ENCODE measurements around the gene ZNF804A. TPM values are rescaled to one million over a fixed set of nuclear protein-coding genes. Genes with fewer than 3 reads are reported as not detected.

Gene ZNF804A
- total RNA-seq, 2 experiments from 2014 or later: not detected

GRCh38 chr2:184945824-184946223 is 347.5 kb downstream of the ZNF804A start:
- Mint-ChIP-seq H3K27me3 (ENCODE audit: low read depth) (no peaks in the 10 kb centered on the region), H3K36me3 (ENCODE audit: low read depth) (no peaks in the 10 kb centered on the region), H3K4me1 (ENCODE audit: low read depth) (no peaks in the 10 kb centered on the region), H3K4me3 (no peak overlapping the region), H3K9me3 (no peaks in the 10 kb centered on the region), H3K27ac (no peak overlapping the region)
- CTCF ChIA-PET: no interaction called here
- no peak for DNase-seq
- intact Hi-C loops (cut with micrococcal nuclease): no loop called here

GRCh38 chr2:184956856-184957255 is 358.5 kb downstream of the ZNF804A start:
- H3K36me3 Mint-ChIP-seq (ENCODE audit: low read depth): no peaks in the 10 kb centered on the region
- no peaks in the 10 kb centered on the region for H3K9me3 Mint-ChIP-seq
- intact Hi-C loops (cut with micrococcal nuclease): no loop called here
- H3K4me3 Mint-ChIP-seq: no peak overlapping the region
- H3K4me1 Mint-ChIP-seq (ENCODE audit: low read depth): no peaks in the 10 kb centered on the region
- H3K27me3 Mint-ChIP-seq (ENCODE audit: low read depth): no peaks in the 10 kb centered on the region
- no peak for DNase-seq
- CTCF ChIA-PET: no interaction called here
- H3K27ac Mint-ChIP-seq: no peak overlapping the region

- no peaks in the 10 kb centered on the region for H3K9me3 Mint-ChIP-seq
- no peaks in the 10 kb centered on the region for H3K27me3 Mint-ChIP-seq (ENCODE audit: low read depth)
- no peaks in the 10 kb centered on the region for H3K36me3 Mint-ChIP-seq (ENCODE audit: low read depth)
- no peaks in the 10 kb centered on the region for H3K4me1 Mint-ChIP-seq (ENCODE audit: low read depth)
- DNase-seq: no peak
- CTCF ChIA-PET: interaction anchor here (0.5 kb wide), 1 partner anchor 879 kb away, joined by 3 read pairs; no protein-coding TSS in a partner anchor
- intact Hi-C loops (cut with micrococcal nuclease): no loop called here
- H3K27ac Mint-ChIP-seq: no peak overlapping the region
- H3K4me3 Mint-ChIP-seq: no peak overlapping the region
These were observed 373.3 kb downstream of the ZNF804A start for GRCh38 chr2:184971546-184972068.
